Stomach (tissue), 4 donors: ENCODE results near the gene YJU2.

Source experiments
- CTCF ChIP-seq, 7 experiments: fragments of 450-650 bp in 4 of 7; fragments of 200-600 bp in 3 of 7; sonication (generic) in 3 of 7; IDR thresholded peaks; one replicate each; pipeline ENCODE4 v1.5.1; 2016 to 2019; ENCODE audit warnings: antibody characterized with exemption in 7 of 7, control low read depth in 2 of 7, mild to moderate bottlenecking in 1 of 7
- POLR2A ChIP-seq, 4 donors: fragments of 450-650 bp; IDR thresholded peaks; one replicate each; pipeline ENCODE4 v1.6.1; 2016; ENCODE audit warnings: antibody characterized with exemption in 4 of 4, control low read depth in 2 of 4, mild to moderate bottlenecking in 1 of 4, moderate library complexity in 1 of 4
- POLR2AphosphoS5 ChIP-seq, 3 donors: sonication (generic); formaldehyde crosslinking; IDR thresholded peaks; one replicate each; pipeline ENCODE4 v1.6.1; 2016; ENCODE audit warnings: antibody characterized with exemption in 3 of 3

- TF ChIP-seq CTCF (IDR thresholded peaks at IDR 0.05): no peak
- no peak for TF ChIP-seq POLR2A (IDR thresholded peaks at IDR 0.05)
- TF ChIP-seq POLR2AphosphoS5 (IDR thresholded peaks at IDR 0.05): no peak
These were observed 57.8 kb downstream of the YJU2 start, which contains the start of gene FSD1 for GRCh38 chr19:4304538-4305256.
